Type B pancreatic cell (in vitro differentiated cells): ENCODE results near the gene IGFL2. TPM values are rescaled to one million over a fixed set of nuclear protein-coding genes. Genes with fewer than 3 reads are reported as not detected.

Experiments
- DNase-seq: peaks from one replicate; pipeline ENCODE4 v3.0.0; 2021; ENCODE audit warnings: mixed read lengths; ENCODE audit not compliant: unreplicated experiment; ENCODE audit errors: extremely low spot score
- H3K27ac Mint-ChIP-seq: 2 replicates; pipeline ENCODE4 v1.8.0; 2021; ENCODE audit warnings: mild to moderate bottlenecking, mixed read lengths
- H3K27me3 Mint-ChIP-seq: 2 replicates; pipeline ENCODE4 v1.8.0; 2021; ENCODE audit warnings: mixed read lengths
- H3K36me3 Mint-ChIP-seq: 2 replicates; pipeline ENCODE4 v1.8.0; 2021; ENCODE audit warnings: mixed read lengths
- H3K4me1 Mint-ChIP-seq: one replicate; pipeline ENCODE4 v1.8.0; 2021; ENCODE audit warnings: mixed read lengths; ENCODE audit not compliant: unreplicated experiment
- H3K4me3 Mint-ChIP-seq: 2 replicates; pipeline ENCODE4 v1.8.0; 2021; ENCODE audit warnings: mild to moderate bottlenecking, mixed read lengths
- H3K9me3 Mint-ChIP-seq: 2 replicates; pipeline ENCODE4 v1.8.0; 2021; ENCODE audit warnings: mixed read lengths
- CTCF ChIP-seq: fragments of 200-600 bp; sonication (generic); conservative IDR thresholded peaks from 2 replicates; pipeline ENCODE4 v1.5.0; 2021; ENCODE audit warnings: antibody characterized with exemption, mild to moderate bottlenecking
- total RNA-seq: library from RNA; stranded (reverse); gene quantifications from 2 replicates; pipeline ENCODE4 v1.2.1, GENCODE V29; 2021; ENCODE audit warnings: low replicate concordance

The IGFL2 gene
- total RNA-seq, 1 donor from 2014 or later: 104 TPM

DNA sequence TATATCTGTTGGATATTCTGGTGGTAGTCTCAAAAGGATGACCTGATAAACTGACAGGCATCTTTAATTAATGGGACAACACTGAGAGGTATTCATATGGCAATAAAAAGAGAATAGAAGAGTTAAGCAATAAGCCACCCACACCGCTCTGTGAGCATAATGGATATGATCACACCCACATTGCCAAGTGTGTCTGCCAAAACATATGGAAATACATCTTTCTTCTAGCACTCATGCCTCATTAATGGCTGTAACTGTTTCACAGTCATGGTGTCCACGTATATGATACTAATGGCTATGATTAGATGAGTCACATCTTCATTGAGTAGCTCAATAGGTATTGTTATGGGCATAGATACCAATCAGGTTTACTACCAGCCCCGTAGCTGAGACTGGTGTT, 36.7 kb upstream of the IGFL2 start:
- no peaks in the 10 kb centered on the region for H3K36me3 Mint-ChIP-seq
- H3K4me3 Mint-ChIP-seq: no peak overlapping the region
- peaks cover 24% of the 10 kb centered on the region for H3K4me1 Mint-ChIP-seq
- no peaks in the 10 kb centered on the region for H3K9me3 Mint-ChIP-seq
- TF ChIP-seq CTCF: no peak
- H3K27ac Mint-ChIP-seq: peak overlapping the region; percentile 59
- DNase-seq: no peak
- no peaks in the 10 kb centered on the region for H3K27me3 Mint-ChIP-seq

GRCh38 chr19:46112527-46112926, 35.5 kb upstream of the IGFL2 start:
- no peaks in the 10 kb centered on the region for H3K36me3 Mint-ChIP-seq
- DNase-seq: no peak
- TF ChIP-seq CTCF: no peak
- H3K27me3 Mint-ChIP-seq: no peaks in the 10 kb centered on the region
- peaks cover 24% of the 10 kb centered on the region for H3K4me1 Mint-ChIP-seq
- no peak overlapping the region for H3K4me3 Mint-ChIP-seq
- H3K9me3 Mint-ChIP-seq: no peaks in the 10 kb centered on the region
- H3K27ac Mint-ChIP-seq: peak overlapping the region; percentile 11

DNA sequence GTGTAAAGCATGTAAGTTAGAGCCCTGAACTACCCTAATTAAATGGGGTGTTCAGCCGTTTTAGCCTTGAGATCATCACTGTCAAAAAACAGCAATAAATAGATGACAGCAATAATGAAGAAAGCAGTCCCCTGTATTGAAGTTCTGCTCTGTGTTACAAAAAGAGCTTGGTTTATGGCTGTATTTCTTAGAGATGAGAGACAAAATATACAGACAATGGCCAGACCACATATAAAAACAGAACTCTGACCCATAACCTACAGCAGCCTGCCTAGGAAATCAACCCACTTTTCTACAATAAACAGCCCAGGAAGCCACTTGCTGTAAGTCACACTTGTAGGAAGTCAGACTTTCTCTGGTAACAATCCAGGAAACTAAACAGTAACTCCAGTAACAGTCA, 34.3 kb upstream of the IGFL2 start:
- H3K4me3 Mint-ChIP-seq: no peak overlapping the region
- no peaks in the 10 kb centered on the region for H3K9me3 Mint-ChIP-seq
- H3K27me3 Mint-ChIP-seq: no peaks in the 10 kb centered on the region
- no peaks in the 10 kb centered on the region for H3K36me3 Mint-ChIP-seq
- peaks cover 24% of the 10 kb centered on the region for H3K4me1 Mint-ChIP-seq
- peak overlapping the region; percentile 69 for H3K27ac Mint-ChIP-seq
- no peak for DNase-seq
- TF ChIP-seq CTCF: no peak

DNA sequence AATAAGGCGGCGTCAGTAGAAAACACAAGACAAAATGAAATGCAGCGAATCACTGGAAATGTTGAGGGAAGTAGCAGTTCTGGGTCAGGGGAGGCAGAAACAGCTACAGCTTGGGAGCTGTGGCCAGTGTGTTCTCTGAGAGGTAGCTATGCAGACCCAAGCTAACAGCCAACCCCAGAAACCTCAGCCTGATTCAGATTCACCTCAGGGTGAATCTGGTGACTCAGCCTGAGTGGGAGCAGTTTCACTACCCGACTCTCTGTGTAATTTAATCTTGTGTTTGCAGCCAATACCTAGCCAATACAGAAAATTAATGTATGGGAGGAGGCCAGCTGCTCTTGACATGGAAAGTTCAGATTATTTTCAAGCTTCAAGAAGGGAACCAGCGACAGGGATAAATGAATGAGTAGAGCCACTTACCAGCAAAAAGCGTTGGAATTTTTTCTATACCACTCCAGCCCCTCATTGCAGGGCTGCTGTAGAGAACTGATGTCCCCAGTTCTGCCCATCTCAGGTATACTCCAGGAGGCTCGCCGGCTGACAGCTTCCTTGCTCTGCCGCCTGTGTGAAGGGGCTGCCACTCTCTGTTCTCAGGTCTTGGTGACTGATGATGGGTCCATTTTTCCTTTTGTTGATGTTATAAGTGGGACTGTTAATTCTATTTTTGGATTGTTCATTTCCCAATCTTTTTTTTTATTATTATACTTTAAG, 32.5 kb upstream of the IGFL2 start:
- Mint-ChIP-seq H3K4me1 (peaks cover 24% of the 10 kb centered on the region), H3K27ac (peak overlapping the region; percentile 89), H3K9me3 (no peaks in the 10 kb centered on the region), H3K4me3 (peak overlapping the region; percentile 26), H3K36me3 (no peaks in the 10 kb centered on the region), H3K27me3 (no peaks in the 10 kb centered on the region)
- DNase-seq: no peak
- no peak for TF ChIP-seq CTCF

GRCh38 chr19:46116121-46116520, 31.9 kb upstream of the IGFL2 start:
- Mint-ChIP-seq H3K27ac (peak overlapping the region; percentile 89), H3K4me1 (peaks cover 24% of the 10 kb centered on the region), H3K27me3 (no peaks in the 10 kb centered on the region), H3K36me3 (no peaks in the 10 kb centered on the region), H3K4me3 (no peak overlapping the region), H3K9me3 (no peaks in the 10 kb centered on the region)
- DNase-seq: no peak
- TF ChIP-seq CTCF: no peak

- Mint-ChIP-seq H3K9me3 (no peaks in the 10 kb centered on the region), H3K27me3 (no peaks in the 10 kb centered on the region), H3K27ac (peak overlapping the region; percentile 50), H3K36me3 (no peaks in the 10 kb centered on the region), H3K4me3 (peak overlapping the region; percentile 37), H3K4me1 (peaks cover 16% of the 10 kb centered on the region)
- no peak for TF ChIP-seq CTCF
- DNase-seq: no peak
Observed at GRCh38 chr19:46118136-46118535, 29.9 kb upstream of the IGFL2 start.
